HUES48 (cell line): ENCODE results near the gene CSH2.
A peak's percentile ranks its signal among the peaks of the same experiment; 100 is the strongest.

Source experiments
- H3K27ac ChIP-seq: one replicate; pipeline ENCODE4 v1.7.0; 2013; ENCODE audit warnings: low read depth, low read length, inconsistent platforms
- H3K27me3 ChIP-seq: 2 replicates; pipeline ENCODE4 v1.6.1; 2013; ENCODE audit warnings: mild to moderate bottlenecking, low read length; ENCODE audit not compliant: control insufficient read depth, insufficient read depth
- H3K36me3 ChIP-seq: 2 replicates; pipeline ENCODE4 v1.6.1; 2013; ENCODE audit warnings: low read length; ENCODE audit not compliant: control insufficient read depth, insufficient read depth
- H3K4me1 ChIP-seq: 2 replicates; pipeline ENCODE4 v1.6.1; 2013; ENCODE audit warnings: mild to moderate bottlenecking, low read length; ENCODE audit not compliant: control insufficient read depth, insufficient read depth
- H3K4me3 ChIP-seq: 2 replicates; pipeline ENCODE4 v1.5.1; 2013; ENCODE audit warnings: mild to moderate bottlenecking, low read depth, low read length
- H3K9ac ChIP-seq: 2 replicates; pipeline ENCODE4 v1.6.1; 2013; ENCODE audit warnings: mild to moderate bottlenecking, low read depth, low read length, moderate library complexity
- H3K9me3 ChIP-seq: 2 replicates; pipeline ENCODE4 v1.6.1; 2013; ENCODE audit warnings: low read length; ENCODE audit not compliant: control insufficient read depth, insufficient read depth

CSH2 gene

GRCh38 chr17:63841350-63842172 is 31.9 kb downstream of the CSH2 start:
- H3K27me3 ChIP-seq = peaks cover 3% of the 10 kb centered on the region
- H3K9ac ChIP-seq = peak overlapping the region; percentile 62
- no peaks in the 10 kb centered on the region for H3K9me3 ChIP-seq
- peaks cover 29% of the 10 kb centered on the region for H3K4me1 ChIP-seq
- peak overlapping the region; percentile 83 for H3K4me3 ChIP-seq
- peak overlapping the region; percentile 85 for H3K27ac ChIP-seq
- peaks cover 8% of the 10 kb centered on the region; the same call in 1 of the 2 replicates for H3K36me3 ChIP-seq

- Histone ChIP-seq H3K9ac (no peak overlapping the region), H3K27ac (no peak overlapping the region), H3K36me3 (peaks cover 16% of the 10 kb centered on the region)
Measured at GRCh38 chr17:63840591-63841349, 32.7 kb downstream of the CSH2 start.

GRCh38 chr17:63838631-63839171 is 34.8 kb downstream of the CSH2 start:
- no peak overlapping the region for H3K9ac ChIP-seq
- H3K9me3 ChIP-seq = no peaks in the 10 kb centered on the region
- H3K4me1 ChIP-seq = peaks cover 29% of the 10 kb centered on the region
- peak overlapping the region; percentile 7; the same call in 1 of the 2 replicates for H3K4me3 ChIP-seq
- H3K36me3 ChIP-seq = peaks cover 35% of the 10 kb centered on the region
- no peaks in the 10 kb centered on the region for H3K27me3 ChIP-seq
- peak overlapping the region; percentile 80 for H3K27ac ChIP-seq

More at GRCh38 chr17:63840591-63841349, 32.7 kb downstream of the CSH2 start:
- H3K4me1 ChIP-seq = peaks cover 29% of the 10 kb centered on the region
- peak overlapping the region; percentile 83 for H3K4me3 ChIP-seq
- no peaks in the 10 kb centered on the region for H3K27me3 ChIP-seq
- H3K9me3 ChIP-seq = no peaks in the 10 kb centered on the region

- Histone ChIP-seq H3K4me3 (no peak overlapping the region), H3K4me1 (peaks cover 29% of the 10 kb centered on the region), H3K9me3 (no peaks in the 10 kb centered on the region), H3K27ac (peak overlapping the region; percentile 31), H3K9ac (no peak overlapping the region), H3K36me3 (peaks cover 41% of the 10 kb centered on the region), H3K27me3 (no peaks in the 10 kb centered on the region)
Measured at GRCh38 chr17:63837962-63838600, 35.4 kb downstream of the CSH2 start.

GRCh38 chr17:63837480-63837879 is 36.0 kb downstream of the CSH2 start:
- no peak overlapping the region for H3K4me3 ChIP-seq
- peaks cover 29% of the 10 kb centered on the region for H3K4me1 ChIP-seq
- H3K9ac ChIP-seq = no peak overlapping the region
- H3K9me3 ChIP-seq = no peaks in the 10 kb centered on the region
- H3K27me3 ChIP-seq = no peaks in the 10 kb centered on the region
- H3K27ac ChIP-seq = no peak overlapping the region
- peaks cover 47% of the 10 kb centered on the region for H3K36me3 ChIP-seq

- no peak overlapping the region for H3K4me3 ChIP-seq
- peaks cover 29% of the 10 kb centered on the region for H3K4me1 ChIP-seq
- H3K9ac ChIP-seq = no peak overlapping the region
- H3K36me3 ChIP-seq = peaks cover 54% of the 10 kb centered on the region
- no peaks in the 10 kb centered on the region for H3K9me3 ChIP-seq
- H3K27ac ChIP-seq = no peak overlapping the region
- no peaks in the 10 kb centered on the region for H3K27me3 ChIP-seq
Measured at GRCh38 chr17:63836811-63837210, 36.7 kb downstream of the CSH2 start.

GRCh38 chr17:63835167-63835720 is 38.2 kb downstream of the CSH2 start:
- Histone ChIP-seq H3K36me3 (peaks cover 70% of the 10 kb centered on the region), H3K27ac (no peak overlapping the region), H3K4me1 (peaks cover 15% of the 10 kb centered on the region), H3K4me3 (no peak overlapping the region), H3K9ac (no peak overlapping the region), H3K27me3 (no peaks in the 10 kb centered on the region), H3K9me3 (no peaks in the 10 kb centered on the region)

GRCh38 chr17:63834431-63835166 is 38.9 kb downstream of the CSH2 start:
- no peak overlapping the region for H3K9ac ChIP-seq
- H3K4me3 ChIP-seq = no peak overlapping the region
- H3K4me1 ChIP-seq = peaks cover 15% of the 10 kb centered on the region
- no peaks in the 10 kb centered on the region for H3K27me3 ChIP-seq
- no peaks in the 10 kb centered on the region for H3K9me3 ChIP-seq
- no peak overlapping the region for H3K27ac ChIP-seq
- H3K36me3 ChIP-seq = peaks cover 76% of the 10 kb centered on the region

DNA sequence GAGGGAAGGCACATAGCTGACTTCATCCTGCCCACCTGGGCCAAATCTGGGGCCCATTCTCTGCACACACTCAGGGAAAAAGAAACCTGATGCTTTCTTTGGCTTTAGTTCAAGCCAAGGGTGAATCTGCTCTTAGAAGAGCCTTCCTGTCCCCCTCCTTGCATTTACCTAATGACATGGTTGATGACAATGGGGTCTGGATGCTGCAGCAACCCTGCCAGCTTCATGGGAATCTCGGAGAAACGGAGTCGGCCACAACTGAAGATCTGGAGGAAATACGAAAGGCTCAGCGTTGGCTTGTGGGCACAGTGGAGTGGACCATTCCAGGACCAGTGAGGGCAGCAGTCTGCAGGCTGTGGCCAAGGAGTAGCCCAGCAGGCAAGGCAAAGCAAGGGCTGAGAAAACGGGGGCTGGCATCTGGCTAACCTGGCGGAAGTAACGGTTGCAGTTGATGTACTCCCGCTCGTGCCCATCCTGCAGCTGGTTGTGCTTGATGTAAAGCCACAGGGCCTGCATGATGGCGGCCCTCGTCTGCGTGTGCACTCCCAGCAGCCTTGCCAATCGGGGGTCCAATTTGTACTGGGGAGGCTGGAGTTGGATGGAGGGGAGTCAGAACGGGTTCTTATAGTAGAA is 39.6 kb downstream of the CSH2 start:
- no peaks in the 10 kb centered on the region for H3K27me3 ChIP-seq
- H3K4me3 ChIP-seq = no peak overlapping the region
- peaks cover 7% of the 10 kb centered on the region for H3K4me1 ChIP-seq
- no peaks in the 10 kb centered on the region for H3K9me3 ChIP-seq
- no peak overlapping the region for H3K27ac ChIP-seq
- no peak overlapping the region for H3K9ac ChIP-seq
- peaks cover 84% of the 10 kb centered on the region for H3K36me3 ChIP-seq
